NCI-H774 (cell line): Measurements from ENCODE around the gene ADD1.

Experiments used
- DNase-seq: peaks from one replicate; lab custom pipeline; 2025; lab: John Stamatoyannopoulos, UW

Gene ADD1

GRCh38 chr4:2820216-2820982 is 23.2 kb upstream of the ADD1 start:
- no peak for DNase-seq

- no peak for DNase-seq
Measured at GRCh38 chr4:2822461-2823300, 21.0 kb upstream of the ADD1 start.

GRCh38 chr4:2823301-2823670 is 20.4 kb upstream of the ADD1 start:
- no peak for DNase-seq

- DNase-seq = no peak
Measured at GRCh38 chr4:2823671-2824328, 19.8 kb upstream of the ADD1 start.

- DNase-seq = no peak
Measured at GRCh38 chr4:2824329-2824835, 19.3 kb upstream of the ADD1 start.

GRCh38 chr4:2824836-2825381 is 18.7 kb upstream of the ADD1 start:
- DNase-seq = no peak

- DNase-seq = no peak
Measured at GRCh38 chr4:2825740-2826139, 17.9 kb upstream of the ADD1 start.

- no peak for DNase-seq
Measured at GRCh38 chr4:2827071-2827873, 16.4 kb upstream of the ADD1 start.

- DNase-seq = no peak
Measured at GRCh38 chr4:2827874-2828751, 15.5 kb upstream of the ADD1 start.

GRCh38 chr4:2828758-2829181 is 14.9 kb upstream of the ADD1 start:
- DNase-seq = no peak

- DNase-seq = no peak
Measured at GRCh38 chr4:2829321-2829932, 14.2 kb upstream of the ADD1 start.

GRCh38 chr4:2829933-2830451 is 13.7 kb upstream of the ADD1 start:
- DNase-seq = no peak

GRCh38 chr4:2830632-2831610 is 12.7 kb upstream of the ADD1 start:
- DNase-seq = no peak

GRCh38 chr4:2831611-2832308 is 11.9 kb upstream of the ADD1 start:
- DNase-seq = no peak

- no peak for DNase-seq
Measured at GRCh38 chr4:2832309-2832980, 11.2 kb upstream of the ADD1 start.

GRCh38 chr4:2832981-2833670 is 10.5 kb upstream of the ADD1 start:
- DNase-seq = no peak

GRCh38 chr4:2833671-2834000 is 10.0 kb upstream of the ADD1 start:
- DNase-seq = no peak
